Measurements from ENCODE around the gene LOX. TPM values are rescaled to one million over a fixed set of nuclear protein-coding genes. Genes with fewer than 3 reads are reported as not detected.
A peak's percentile ranks its signal among the peaks of the same experiment; 100 is the strongest.

LOX gene, protein sequence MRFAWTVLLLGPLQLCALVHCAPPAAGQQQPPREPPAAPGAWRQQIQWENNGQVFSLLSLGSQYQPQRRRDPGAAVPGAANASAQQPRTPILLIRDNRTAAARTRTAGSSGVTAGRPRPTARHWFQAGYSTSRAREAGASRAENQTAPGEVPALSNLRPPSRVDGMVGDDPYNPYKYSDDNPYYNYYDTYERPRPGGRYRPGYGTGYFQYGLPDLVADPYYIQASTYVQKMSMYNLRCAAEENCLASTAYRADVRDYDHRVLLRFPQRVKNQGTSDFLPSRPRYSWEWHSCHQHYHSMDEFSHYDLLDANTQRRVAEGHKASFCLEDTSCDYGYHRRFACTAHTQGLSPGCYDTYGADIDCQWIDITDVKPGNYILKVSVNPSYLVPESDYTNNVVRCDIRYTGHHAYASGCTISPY
- 5.6 TPM for polyA plus RNA-seq (2012; ENCODE audit: insufficient read length, low read depth)

- TF ChIP-seq, protein P1, sequence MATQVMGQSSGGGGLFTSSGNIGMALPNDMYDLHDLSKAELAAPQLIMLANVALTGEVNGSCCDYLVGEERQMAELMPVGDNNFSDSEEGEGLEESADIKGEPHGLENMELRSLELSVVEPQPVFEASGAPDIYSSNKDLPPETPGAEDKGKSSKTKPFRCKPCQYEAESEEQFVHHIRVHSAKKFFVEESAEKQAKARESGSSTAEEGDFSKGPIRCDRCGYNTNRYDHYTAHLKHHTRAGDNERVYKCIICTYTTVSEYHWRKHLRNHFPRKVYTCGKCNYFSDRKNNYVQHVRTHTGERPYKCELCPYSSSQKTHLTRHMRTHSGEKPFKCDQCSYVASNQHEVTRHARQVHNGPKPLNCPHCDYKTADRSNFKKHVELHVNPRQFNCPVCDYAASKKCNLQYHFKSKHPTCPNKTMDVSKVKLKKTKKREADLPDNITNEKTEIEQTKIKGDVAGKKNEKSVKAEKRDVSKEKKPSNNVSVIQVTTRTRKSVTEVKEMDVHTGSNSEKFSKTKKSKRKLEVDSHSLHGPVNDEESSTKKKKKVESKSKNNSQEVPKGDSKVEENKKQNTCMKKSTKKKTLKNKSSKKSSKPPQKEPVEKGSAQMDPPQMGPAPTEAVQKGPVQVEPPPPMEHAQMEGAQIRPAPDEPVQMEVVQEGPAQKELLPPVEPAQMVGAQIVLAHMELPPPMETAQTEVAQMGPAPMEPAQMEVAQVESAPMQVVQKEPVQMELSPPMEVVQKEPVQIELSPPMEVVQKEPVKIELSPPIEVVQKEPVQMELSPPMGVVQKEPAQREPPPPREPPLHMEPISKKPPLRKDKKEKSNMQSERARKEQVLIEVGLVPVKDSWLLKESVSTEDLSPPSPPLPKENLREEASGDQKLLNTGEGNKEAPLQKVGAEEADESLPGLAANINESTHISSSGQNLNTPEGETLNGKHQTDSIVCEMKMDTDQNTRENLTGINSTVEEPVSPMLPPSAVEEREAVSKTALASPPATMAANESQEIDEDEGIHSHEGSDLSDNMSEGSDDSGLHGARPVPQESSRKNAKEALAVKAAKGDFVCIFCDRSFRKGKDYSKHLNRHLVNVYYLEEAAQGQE (IDR thresholded peaks at IDR 0.05; ENCODE audit: insufficient read depth in 1 of 2, low read depth in 2 of 2, low read length in 2 of 2) = peak; percentile 42 to 79; a peak in 3 of 4 replicates
- TF ChIP-seq FOXP2 (optimal IDR thresholded peaks at IDR 0.05; ENCODE audit: borderline replicate concordance, extremely low read depth, extremely low read length, insufficient read depth) = peak; percentile 57
- no peak for TF ChIP-seq POLR2AphosphoS5 (IDR thresholded peaks at IDR 0.05; ENCODE audit: low read depth, low read length)
- no peak for TF ChIP-seq TAF1 (IDR thresholded peaks at IDR 0.05; ENCODE audit: borderline replicate concordance, insufficient read depth, low read length)
- no peak for TF ChIP-seq SIN3A (IDR thresholded peaks at IDR 0.05; ENCODE audit: borderline replicate concordance, insufficient read depth, low read length)
Observed at GRCh38 chr5:122078116-122079110, at the start of gene LOX. LOX (minus strand) TSS chr5:122078259; CDS start chr5:122077985, 274 bp downstream.

DNA sequence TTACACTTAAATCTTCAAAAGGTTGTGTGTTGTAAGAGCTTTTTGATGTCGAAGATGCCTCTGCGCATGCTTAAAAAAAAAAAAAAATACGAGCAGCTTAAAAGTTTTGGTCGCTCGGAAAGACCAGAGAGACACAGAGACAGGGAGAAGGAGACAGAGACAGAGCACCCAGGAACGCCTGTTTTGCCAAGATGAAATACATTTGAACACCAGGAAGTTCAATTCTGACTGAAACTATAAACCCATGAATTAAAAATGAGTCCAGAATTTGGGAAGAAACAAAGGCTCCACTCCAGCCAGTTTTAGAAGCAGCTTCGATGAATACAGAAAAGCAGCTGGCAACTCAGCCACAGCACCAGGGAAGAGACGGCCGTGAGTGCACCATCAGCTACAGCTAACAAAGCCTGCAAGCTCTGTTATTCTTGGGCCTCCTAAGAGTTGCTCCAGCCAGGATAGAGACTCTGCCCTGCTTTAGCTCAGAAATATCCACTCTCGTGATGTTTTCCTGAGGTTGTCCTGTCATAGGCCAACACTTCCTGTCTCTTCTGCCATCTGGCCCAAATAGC, 48.8 kb upstream of the LOX start:
- no peak for TF ChIP-seq TAF1 (IDR thresholded peaks at IDR 0.05; ENCODE audit: borderline replicate concordance, insufficient read depth, low read length)
- TF ChIP-seq FOXP2 (optimal IDR thresholded peaks at IDR 0.05; ENCODE audit: borderline replicate concordance, extremely low read depth, extremely low read length, insufficient read depth) = no peak
- no peak for TF ChIP-seq SIN3A (IDR thresholded peaks at IDR 0.05; ENCODE audit: borderline replicate concordance, insufficient read depth, low read length)
- no peak for TF ChIP-seq POLR2AphosphoS5 (IDR thresholded peaks at IDR 0.05; ENCODE audit: low read depth, low read length)
- TF ChIP-seq, protein P1 (IDR thresholded peaks at IDR 0.05; ENCODE audit: insufficient read depth in 1 of 2, low read depth in 2 of 2, low read length in 2 of 2) = no peak

DNA sequence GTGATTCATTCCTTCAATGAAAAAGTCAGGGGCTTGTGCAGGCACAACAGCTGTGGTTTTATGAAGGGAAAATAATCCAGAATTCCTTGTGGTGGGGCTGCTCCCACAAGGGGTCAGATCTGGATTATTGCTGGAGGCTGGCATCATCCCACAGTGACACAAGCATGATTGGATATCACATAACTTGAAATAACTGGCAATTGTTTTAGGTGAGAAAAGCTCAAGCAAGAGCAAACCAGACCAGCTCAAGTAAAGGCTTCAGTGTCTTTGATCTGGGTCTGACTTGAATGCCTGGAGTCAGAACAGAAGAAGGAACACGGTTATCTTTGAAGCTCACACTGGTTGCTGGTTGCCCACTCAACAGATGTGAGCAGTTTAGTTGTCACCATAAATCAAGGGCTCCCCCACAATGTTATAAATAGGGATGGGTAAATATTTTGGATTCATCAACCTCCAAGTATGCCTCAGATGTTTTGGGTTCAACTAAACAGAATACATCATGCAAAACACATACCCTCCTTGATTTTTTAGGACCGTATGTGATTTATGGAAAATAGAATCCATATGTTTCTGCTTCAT, 48.2 kb upstream of the LOX start:
- TF ChIP-seq, protein P1 (IDR thresholded peaks at IDR 0.05; ENCODE audit: insufficient read depth in 1 of 2, low read depth in 2 of 2, low read length in 2 of 2) = no peak
- TF ChIP-seq POLR2AphosphoS5 (IDR thresholded peaks at IDR 0.05; ENCODE audit: low read depth, low read length) (no peak), SIN3A (IDR thresholded peaks at IDR 0.05; ENCODE audit: borderline replicate concordance, insufficient read depth, low read length) (no peak), FOXP2 (optimal IDR thresholded peaks at IDR 0.05; ENCODE audit: borderline replicate concordance, extremely low read depth, extremely low read length, insufficient read depth) (no peak), TAF1 (IDR thresholded peaks at IDR 0.05; ENCODE audit: borderline replicate concordance, insufficient read depth, low read length) (no peak)

DNA sequence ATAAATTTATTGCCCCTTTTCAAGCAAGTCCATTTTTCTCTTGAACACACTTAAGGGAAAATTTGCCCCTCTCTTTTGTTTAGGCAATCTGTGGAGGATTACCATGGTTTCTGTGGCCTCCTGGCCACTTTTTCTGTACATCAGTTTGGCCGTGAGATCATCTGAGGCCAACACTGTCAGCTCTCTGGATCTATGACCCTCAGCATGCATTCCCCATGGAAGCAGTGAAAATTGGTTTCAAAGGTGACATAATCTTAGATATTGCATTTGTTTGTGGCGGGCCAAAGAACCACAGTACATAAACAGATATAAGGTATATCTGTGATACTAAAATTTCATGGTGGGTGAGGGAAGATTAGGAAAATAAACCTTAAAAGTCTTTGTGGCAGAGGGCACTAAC, 46.7 kb upstream of the LOX start:
- TF ChIP-seq POLR2AphosphoS5 (IDR thresholded peaks at IDR 0.05; ENCODE audit: low read depth, low read length) (no peak), TAF1 (IDR thresholded peaks at IDR 0.05; ENCODE audit: borderline replicate concordance, insufficient read depth, low read length) (no peak), SIN3A (IDR thresholded peaks at IDR 0.05; ENCODE audit: borderline replicate concordance, insufficient read depth, low read length) (no peak), FOXP2 (optimal IDR thresholded peaks at IDR 0.05; ENCODE audit: borderline replicate concordance, extremely low read depth, extremely low read length, insufficient read depth) (no peak)
- TF ChIP-seq, protein P1 (IDR thresholded peaks at IDR 0.05; ENCODE audit: insufficient read depth in 1 of 2, low read depth in 2 of 2, low read length in 2 of 2) = no peak

Data from PFSK-1 (cell line).